IMR-90 (cell line): ENCODE data around the gene XYLB. TPM values are rescaled to one million over a fixed set of nuclear protein-coding genes. Genes with fewer than 3 reads are reported as not detected.

Experiments used
- ATAC-seq: fragments of 200-7000 bp; cut with Tn5 transposase; 2 replicates; pipeline ENCODE4 v1.9.1; 2020; ENCODE audit warnings: low read depth, mild to moderate bottlenecking, moderate library complexity
- BruUV-seq: library from RNA; stranded (reverse); fragments of 400-500 nt; replicated peaks from 2 replicates; lab custom pipeline; 2021; lab: Mats Ljungman, UMichigan
- CTCF ChIA-PET: fragments of 300-600 bp; formaldehyde crosslinking; extraction: SDS; loops from one replicate; lab custom pipeline; 2021; ENCODE audit warnings: antibody characterized with exemption; lab: Yijun Ruan, JAX
- POLR2A ChIA-PET: fragments of 300-600 bp; sonication (Branson Sonifier 250); formaldehyde crosslinking; loops from one replicate; lab custom pipeline; 2022; ENCODE audit warnings: antibody characterized with exemption; ENCODE audit not compliant: unreplicated experiment; lab: Charles Lee
- DNase-seq: peaks from one replicate; pipeline ENCODE4 v3.0.0; 2013
- H2AFZ ChIP-seq: replicated peaks from 2 replicates; pipeline ENCODE3; 2013; ENCODE audit warnings: low read length, mild to moderate bottlenecking; ENCODE audit not compliant: poor library complexity
- H2AK5ac ChIP-seq: 2 replicates; pipeline ENCODE4 v1.6.1; 2013; ENCODE audit warnings: low read depth, low read length, inconsistent platforms
- H2AK9ac ChIP-seq: replicated peaks from 2 replicates; pipeline ENCODE3; 2013; ENCODE audit warnings: mild to moderate bottlenecking, low read depth, low read length, moderate library complexity; ENCODE audit not compliant: poor library complexity
- H2BK120ac ChIP-seq: 2 replicates; pipeline ENCODE4 v1.6.1; 2013; ENCODE audit warnings: low read depth, low read length, inconsistent platforms
- H2BK15ac ChIP-seq: 3 replicates; pipeline ENCODE4 v1.6.1; 2013; ENCODE audit warnings: low read depth, low read length, inconsistent platforms
- H2BK20ac ChIP-seq: 2 replicates; pipeline ENCODE4 v1.6.1; 2013; ENCODE audit warnings: low read depth, mild to moderate bottlenecking, inconsistent platforms, low read length, moderate library complexity
- H2BK5ac ChIP-seq: 2 replicates; pipeline ENCODE4 v1.6.1; 2013; ENCODE audit warnings: mild to moderate bottlenecking, low read depth, low read length, inconsistent platforms; ENCODE audit not compliant: poor library complexity, severe bottlenecking
- H3K14ac ChIP-seq: replicated peaks from 2 replicates; pipeline ENCODE4 v1.6.1; 2013; ENCODE audit warnings: low read depth, low read length, inconsistent platforms
- H3K18ac ChIP-seq: 2 replicates; pipeline ENCODE4 v1.6.1; 2013; ENCODE audit warnings: low read depth, low read length, control low read depth
- H3K23ac ChIP-seq: 2 replicates; pipeline ENCODE4 v1.6.1; 2013; ENCODE audit warnings: low read depth, low read length, inconsistent platforms
- H3K27ac ChIP-seq: 2 replicates; pipeline ENCODE4 v1.5.1; 2013; ENCODE audit warnings: mild to moderate bottlenecking, control low read depth, low read length; ENCODE audit not compliant: insufficient read depth
- H3K27me3 ChIP-seq: 2 replicates; pipeline ENCODE4 v1.6.1; 2013; ENCODE audit warnings: low read length; ENCODE audit not compliant: control insufficient read depth, insufficient read depth
- H3K36me3 ChIP-seq: 2 replicates; pipeline ENCODE4 v1.6.1; 2013; ENCODE audit warnings: low read length, mixed read lengths; ENCODE audit not compliant: control insufficient read depth, insufficient read depth
- H3K4ac ChIP-seq: 2 replicates; pipeline ENCODE4 v1.6.1; 2013; ENCODE audit warnings: low read depth, low read length, inconsistent platforms
- H3K4me1 ChIP-seq: 2 replicates; pipeline ENCODE4 v1.6.1; 2013; ENCODE audit warnings: low read length, mixed read lengths; ENCODE audit not compliant: control insufficient read depth, insufficient read depth
- H3K4me2 ChIP-seq: 2 replicates; pipeline ENCODE4 v1.6.1; 2013; ENCODE audit warnings: low read depth, mild to moderate bottlenecking, control low read depth, low read length, moderate library complexity
- H3K4me3 ChIP-seq: 2 replicates; pipeline ENCODE4 v1.5.1; 2013; ENCODE audit warnings: low read depth, mild to moderate bottlenecking, control low read depth, low read length, moderate library complexity; ENCODE audit not compliant: insufficient read depth
- H3K56ac ChIP-seq: 2 replicates; pipeline ENCODE4 v1.6.1; 2013; ENCODE audit warnings: low read length, inconsistent platforms; ENCODE audit not compliant: insufficient read depth; ENCODE audit errors: extremely low read depth
- H3K79me1 ChIP-seq, 2 experiments: 2 replicates each; pipeline ENCODE4 v1.6.1; 2013; ENCODE audit warnings: low read length in 2 of 2, inconsistent platforms in 1 of 2, low read depth in 1 of 2
- H3K9ac ChIP-seq: 2 replicates; pipeline ENCODE4 v1.6.1; 2013; ENCODE audit warnings: low read depth, low read length, control low read depth
- H3K9me1 ChIP-seq: 2 replicates; pipeline ENCODE4 v1.6.1; 2013; ENCODE audit warnings: low read length, inconsistent platforms; ENCODE audit not compliant: insufficient read depth
- H3K9me3 ChIP-seq: 2 replicates; pipeline ENCODE4 v1.6.1; 2013; ENCODE audit warnings: low read length; ENCODE audit not compliant: control insufficient read depth, insufficient read depth
- H4K20me1 ChIP-seq: 2 replicates; pipeline ENCODE4 v1.6.1; 2013; ENCODE audit warnings: low read length, inconsistent platforms; ENCODE audit not compliant: insufficient read depth
- H4K5ac ChIP-seq: 2 replicates; pipeline ENCODE4 v1.6.1; 2013; ENCODE audit warnings: mild to moderate bottlenecking, low read depth, low read length, control low read depth
- H4K8ac ChIP-seq, 2 experiments: 2 replicates each; pipeline ENCODE4 v1.6.1; 2013; ENCODE audit warnings: low read depth in 2 of 2, low read length in 2 of 2, control low read depth in 1 of 2, inconsistent platforms in 1 of 2
- H4K91ac ChIP-seq: 2 replicates; pipeline ENCODE4 v1.6.1; 2013; ENCODE audit warnings: low read depth, low read length, inconsistent platforms; ENCODE audit not compliant: insufficient read depth
- BHLHE40 ChIP-seq: fragments of 150-350 bp; IDR thresholded peaks from 2 replicates; pipeline ENCODE4 v1.6.1; 2016; ENCODE audit warnings: mild to moderate bottlenecking, low read depth, low read length
- CHD1 ChIP-seq: IDR thresholded peaks from 2 replicates; pipeline ENCODE4 v1.6.1; 2012; ENCODE audit warnings: low read depth, low read length, improper control_type of control experiment
- FOS ChIP-seq: fragments of 150-350 bp; IDR thresholded peaks from 2 replicates; pipeline ENCODE4 v1.6.1; 2016; ENCODE audit warnings: low read depth, low read length
- MXI1 ChIP-seq: IDR thresholded peaks from 2 replicates; pipeline ENCODE4 v1.6.1; 2012; ENCODE audit warnings: low read depth, mild to moderate bottlenecking, low read length, moderate library complexity, borderline replicate concordance
- POLR2A ChIP-seq: IDR thresholded peaks from 2 replicates; pipeline ENCODE4 v1.6.1; 2012; ENCODE audit warnings: mild to moderate bottlenecking, low read depth, low read length
- RAD21 ChIP-seq: IDR thresholded peaks from 2 replicates; pipeline ENCODE4 v1.6.1; 2012; ENCODE audit warnings: low read length, improper control_type of control experiment
- WGBS, 2 experiments: methylation state at CpG; one replicate each; pipeline versions ENCODE4 v1.1.5 to v1.1.7; 2013; ENCODE audit warnings: missing lambda C conversion rate in 2 of 2; ENCODE audit not compliant: insufficient read length in 1 of 2; ENCODE audit errors: extremely low coverage in 2 of 2; 5-methylcytosine and 5-hydroxymethylcytosine counted together
- dilution Hi-C: fragments of 300-500 bp; cut with HindIII; formaldehyde crosslinking; loops from one replicate; pipeline ENCODE4 v1.14.3; 2018; ENCODE audit warnings: low sequenced_read_pairs; ENCODE audit not compliant: unreplicated experiment
- in situ Hi-C: fragments of 300-500 bp; cut with MboI; formaldehyde crosslinking; loops from 3 replicates; pipeline ENCODE4 v1.14.3; 2019; ENCODE audit warnings: low sequenced_read_pairs, inconsistent platforms, mixed read lengths
- intact Hi-C: fragments of 100-400 bp; cut with micrococcal nuclease; formaldehyde crosslinking; loops from 2 replicates; pipeline ENCODE4 v1.10.0; 2022
- polyA plus RNA-seq, 3 experiments: library from polyadenylated mRNA; depleted of rRNA; stranded (reverse); fragments of >200 nt; gene quantifications; 2 replicates each; pipeline ENCODE4 v1.2.3, GENCODE V29; 2012; ENCODE audit warnings: low replicate concordance in 1 of 3
- total RNA-seq: library from RNA; depleted of rRNA; stranded (reverse); fragments of >200 nt; gene quantifications from 2 replicates; pipeline ENCODE4 v1.2.3, GENCODE V29; 2012
- TF ChIP-seq, protein P1 (sequence below): fragments of 150-350 bp; IDR thresholded peaks from 2 replicates; pipeline ENCODE4 v1.6.1; 2016; ENCODE audit warnings: low read depth, mild to moderate bottlenecking, low read length, moderate library complexity, borderline replicate concordance
- TF ChIP-seq, protein P2 (sequence below): conservative IDR thresholded peaks from 2 replicates; pipeline ENCODE4 v1.5.1; 2012; ENCODE audit warnings: mild to moderate bottlenecking, low read depth, low read length, improper control_type of control experiment

The XYLB gene
- total and polyA plus RNA-seq, 2 of the 4 experiments (the other 2 are of a cell fraction), result 3.0 to 3.4 TPM

DNA sequence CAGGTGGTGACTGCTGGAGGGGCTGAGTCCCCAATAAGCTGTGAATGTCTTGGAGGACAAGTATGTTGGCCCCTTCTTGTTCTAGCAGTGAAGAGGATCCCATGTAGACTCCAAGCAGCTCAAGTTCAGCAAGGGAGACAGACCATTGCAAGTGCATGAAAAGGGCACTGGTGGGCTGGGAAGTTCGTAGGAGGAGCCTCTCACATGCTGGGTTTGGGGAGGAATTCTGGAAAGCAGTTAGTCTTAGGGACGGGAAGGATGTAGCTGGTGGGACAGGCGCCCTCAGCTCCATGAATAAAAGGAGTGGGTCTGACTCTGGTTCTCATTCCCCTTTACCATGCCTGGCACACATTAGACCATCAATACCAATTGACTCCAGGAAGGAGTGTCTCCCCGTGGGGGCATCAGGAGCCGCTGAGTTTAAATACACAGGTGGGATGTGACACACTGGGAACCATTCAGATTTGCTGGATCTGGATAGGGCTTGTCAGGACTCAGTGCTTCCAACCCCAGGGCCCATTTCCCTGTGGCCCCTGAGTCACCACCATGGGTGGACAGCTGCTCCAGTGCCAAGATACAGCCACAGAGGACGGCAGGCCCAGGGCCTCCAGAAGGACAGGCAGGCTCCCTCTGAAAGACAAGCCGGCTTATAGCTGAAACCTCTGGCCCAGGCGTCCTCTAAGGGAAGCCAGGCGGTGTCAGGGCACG, 552 bp upstream of the XYLB start:
- H3K27ac ChIP-seq, result no peak overlapping the region
- no peak overlapping the region for H3K14ac ChIP-seq
- no peaks in the 10 kb centered on the region for H3K4me1 ChIP-seq
- peak overlapping the region in 1 of 2 experiments; percentile 66; a peak in 1 of 4 replicates for H4K8ac ChIP-seq
- no peak overlapping the region for H2AK5ac ChIP-seq
- H3K9me1 ChIP-seq, result peaks cover 7% of the 10 kb centered on the region; the same call in 1 of the 2 replicates
- no peaks in the 10 kb centered on the region for H4K20me1 ChIP-seq
- no peak overlapping the region for H3K56ac ChIP-seq
- BruUV-seq, result no TSS peak
- peak overlapping the region; percentile 45; the same call in 1 of the 2 replicates for H2BK20ac ChIP-seq
- peak overlapping the region; percentile 87 for H3K4ac ChIP-seq
- peak overlapping the region; percentile 34; the same call in 1 of the 2 replicates for H3K9ac ChIP-seq
- TF ChIP-seq FOS, result no peak
- TF ChIP-seq, protein P1, sequence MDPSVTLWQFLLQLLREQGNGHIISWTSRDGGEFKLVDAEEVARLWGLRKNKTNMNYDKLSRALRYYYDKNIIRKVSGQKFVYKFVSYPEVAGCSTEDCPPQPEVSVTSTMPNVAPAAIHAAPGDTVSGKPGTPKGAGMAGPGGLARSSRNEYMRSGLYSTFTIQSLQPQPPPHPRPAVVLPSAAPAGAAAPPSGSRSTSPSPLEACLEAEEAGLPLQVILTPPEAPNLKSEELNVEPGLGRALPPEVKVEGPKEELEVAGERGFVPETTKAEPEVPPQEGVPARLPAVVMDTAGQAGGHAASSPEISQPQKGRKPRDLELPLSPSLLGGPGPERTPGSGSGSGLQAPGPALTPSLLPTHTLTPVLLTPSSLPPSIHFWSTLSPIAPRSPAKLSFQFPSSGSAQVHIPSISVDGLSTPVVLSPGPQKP, result no peak
- TF ChIP-seq POLR2A, result no peak
- TF ChIP-seq, protein P2, sequence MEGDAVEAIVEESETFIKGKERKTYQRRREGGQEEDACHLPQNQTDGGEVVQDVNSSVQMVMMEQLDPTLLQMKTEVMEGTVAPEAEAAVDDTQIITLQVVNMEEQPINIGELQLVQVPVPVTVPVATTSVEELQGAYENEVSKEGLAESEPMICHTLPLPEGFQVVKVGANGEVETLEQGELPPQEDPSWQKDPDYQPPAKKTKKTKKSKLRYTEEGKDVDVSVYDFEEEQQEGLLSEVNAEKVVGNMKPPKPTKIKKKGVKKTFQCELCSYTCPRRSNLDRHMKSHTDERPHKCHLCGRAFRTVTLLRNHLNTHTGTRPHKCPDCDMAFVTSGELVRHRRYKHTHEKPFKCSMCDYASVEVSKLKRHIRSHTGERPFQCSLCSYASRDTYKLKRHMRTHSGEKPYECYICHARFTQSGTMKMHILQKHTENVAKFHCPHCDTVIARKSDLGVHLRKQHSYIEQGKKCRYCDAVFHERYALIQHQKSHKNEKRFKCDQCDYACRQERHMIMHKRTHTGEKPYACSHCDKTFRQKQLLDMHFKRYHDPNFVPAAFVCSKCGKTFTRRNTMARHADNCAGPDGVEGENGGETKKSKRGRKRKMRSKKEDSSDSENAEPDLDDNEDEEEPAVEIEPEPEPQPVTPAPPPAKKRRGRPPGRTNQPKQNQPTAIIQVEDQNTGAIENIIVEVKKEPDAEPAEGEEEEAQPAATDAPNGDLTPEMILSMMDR, result no peak
- TF ChIP-seq RAD21, result no peak
- no peak for TF ChIP-seq CHD1
- no peak for TF ChIP-seq BHLHE40
- no peak for TF ChIP-seq MXI1
- H3K36me3 ChIP-seq, result no peaks in the 10 kb centered on the region
- POLR2A ChIA-PET, result interaction anchor here (0.6 kb wide), 1 partner anchor 155 kb away, joined by 3 read pairs; no protein-coding TSS in a partner anchor
- peak overlapping the region; percentile 99 for H2AFZ ChIP-seq
- H3K18ac ChIP-seq, result no peak overlapping the region
- 0% methylated on average over 2 of the region's 10 CpGs; no CpG with 5 or more reads in 1 of the 2 experiments for WGBS, 2 experiments
- H2AK9ac ChIP-seq, result peak overlapping the region; percentile 96
- H3K4me2 ChIP-seq, result no peak overlapping the region
- intact Hi-C loops (loop anchor here (1.0 to 5.0 kb wide), 6 partner anchors 43 to 496 kb away; partner anchors contain the start of gene ACAA1), in situ Hi-C loops (loop anchor here (5.0 to 10.0 kb wide), 2 partner anchors 136 to 221 kb away; no protein-coding TSS in a partner anchor), dilution Hi-C loops (no loop called here)
- H2BK5ac ChIP-seq, result no peak overlapping the region
- DNase-seq (no peak), ATAC-seq (peak; percentile 19)
- H4K5ac ChIP-seq, result no peak overlapping the region
- H3K79me1 ChIP-seq, result peaks cover 6 to 16% of the 10 kb centered on the region in 2 experiments; a peak in 3 of 4 replicates
- peak overlapping the region; percentile 34; the same call in 1 of the 3 replicates for H2BK15ac ChIP-seq
- H3K23ac ChIP-seq, result no peak overlapping the region
- no peaks in the 10 kb centered on the region for H3K9me3 ChIP-seq
- no peak overlapping the region for H2BK120ac ChIP-seq
- H4K91ac ChIP-seq, result no peak overlapping the region; the same call in 1 of the 2 replicates
- no peaks in the 10 kb centered on the region for H3K27me3 ChIP-seq
- CTCF ChIA-PET, result interaction anchor here (0.5 to 2.7 kb wide), 17 partner anchors 10 to 739 kb away, joined by 3 to 20 read pairs (median 4); no protein-coding TSS in a partner anchor
- H3K4me3 ChIP-seq, result peak overlapping the region; percentile 1; the same call in 1 of the 2 replicates
